ENCODE results near the gene PDZD4. TPM values are rescaled to one million over a fixed set of nuclear protein-coding genes. Genes with fewer than 3 reads are reported as not detected.

PDZD4 gene
- total RNA-seq, 4 donors from 2014 or later: 2.0 to 6.6 (median 4.2) TPM

DNA sequence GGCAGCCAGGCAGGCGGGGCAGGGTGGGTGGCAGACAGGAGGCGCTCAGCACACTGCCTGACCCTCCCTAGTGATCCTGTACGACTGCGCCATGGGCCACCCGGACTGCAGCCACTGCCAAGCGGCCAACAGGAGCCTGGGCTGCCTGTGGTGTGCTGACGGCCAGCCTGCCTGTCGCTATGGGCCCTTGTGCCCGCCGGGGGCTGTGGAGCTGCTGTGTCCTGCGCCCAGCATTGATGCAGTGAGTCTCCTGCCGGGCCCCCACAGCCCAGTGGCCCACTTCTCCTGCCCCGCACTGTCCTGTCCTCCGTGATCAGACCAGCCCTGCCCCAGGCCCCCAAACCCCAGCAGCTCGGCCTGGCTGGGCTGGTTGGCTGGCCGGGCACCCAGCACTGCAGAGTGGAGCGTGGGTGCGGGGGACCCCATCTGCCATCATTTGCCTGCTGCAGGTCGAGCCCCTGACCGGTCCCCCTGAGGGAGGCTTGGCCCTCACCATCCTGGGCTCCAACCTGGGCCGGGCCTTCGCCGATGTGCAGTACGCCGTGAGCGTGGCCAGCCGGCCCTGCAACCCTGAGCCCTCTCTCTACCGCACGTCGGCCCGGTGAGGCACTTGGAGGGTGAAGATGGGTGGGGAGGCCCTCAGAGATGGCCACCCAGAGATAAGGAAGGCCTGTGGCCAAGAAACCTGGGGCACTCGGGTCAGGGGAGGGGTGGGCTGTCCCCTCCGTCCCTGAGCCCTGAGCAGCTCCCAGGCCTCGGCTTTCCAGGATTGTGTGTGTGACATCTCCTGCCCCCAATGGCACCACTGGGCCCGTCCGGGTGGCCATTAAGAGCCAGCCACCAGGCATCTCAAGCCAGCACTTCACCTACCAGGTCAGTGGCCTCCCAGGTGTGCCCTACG, 58.7 kb downstream of the PDZD4 start:
- intact Hi-C loops (cut with DNase I; ENCODE audit: low total_unique reads): no loop called here
- no peak for TF ChIP-seq EP300 (IDR thresholded peaks at IDR 0.05; ENCODE audit: low read depth)
- no peak for TF ChIP-seq POLR2AphosphoS5 (IDR thresholded peaks at IDR 0.05)
- no peak for TF ChIP-seq POLR2A (IDR thresholded peaks at IDR 0.05)
- TF ChIP-seq, protein P1, sequence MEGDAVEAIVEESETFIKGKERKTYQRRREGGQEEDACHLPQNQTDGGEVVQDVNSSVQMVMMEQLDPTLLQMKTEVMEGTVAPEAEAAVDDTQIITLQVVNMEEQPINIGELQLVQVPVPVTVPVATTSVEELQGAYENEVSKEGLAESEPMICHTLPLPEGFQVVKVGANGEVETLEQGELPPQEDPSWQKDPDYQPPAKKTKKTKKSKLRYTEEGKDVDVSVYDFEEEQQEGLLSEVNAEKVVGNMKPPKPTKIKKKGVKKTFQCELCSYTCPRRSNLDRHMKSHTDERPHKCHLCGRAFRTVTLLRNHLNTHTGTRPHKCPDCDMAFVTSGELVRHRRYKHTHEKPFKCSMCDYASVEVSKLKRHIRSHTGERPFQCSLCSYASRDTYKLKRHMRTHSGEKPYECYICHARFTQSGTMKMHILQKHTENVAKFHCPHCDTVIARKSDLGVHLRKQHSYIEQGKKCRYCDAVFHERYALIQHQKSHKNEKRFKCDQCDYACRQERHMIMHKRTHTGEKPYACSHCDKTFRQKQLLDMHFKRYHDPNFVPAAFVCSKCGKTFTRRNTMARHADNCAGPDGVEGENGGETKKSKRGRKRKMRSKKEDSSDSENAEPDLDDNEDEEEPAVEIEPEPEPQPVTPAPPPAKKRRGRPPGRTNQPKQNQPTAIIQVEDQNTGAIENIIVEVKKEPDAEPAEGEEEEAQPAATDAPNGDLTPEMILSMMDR (IDR thresholded peaks at IDR 0.05): no peak
- H3K27me3 ChIP-seq: no peaks in the 10 kb centered on the region
- H3K9me3 ChIP-seq: no peaks in the 10 kb centered on the region
- H3K4me1 ChIP-seq: no peaks in the 10 kb centered on the region
- DNase-seq: no peak
- WGBS, 2 donors (ENCODE audit: low coverage in 1 of 2): 87% methylated on average over 28 of the region's 37 CpGs; no CpG with 5 or more reads in 1 of the 2 donors
- no peak overlapping the region for H3K4me3 ChIP-seq
- no peaks in the 10 kb centered on the region for H3K36me3 ChIP-seq
- in situ Hi-C loops (cut with MboI; ENCODE audit: low pct_ligation_motif_present in 1 of 4, low pct_unique_long_range_greater_than_20kb in 1 of 4, low sequenced_read_pairs in 3 of 4): loop anchor here in 1 of 4 donors (25.0 kb wide), 1 partner anchor 191 kb away; the partner anchor contains the start of genes HCFC1 and TMEM187
- no peak overlapping the region for H3K27ac ChIP-seq

GRCh38 chrX:153770601-153771414, 59.5 kb downstream of the PDZD4 start:
- Histone ChIP-seq H3K9me3 (no peaks in the 10 kb centered on the region), H3K4me3 (no peak overlapping the region), H3K27ac (no peak overlapping the region), H3K27me3 (no peaks in the 10 kb centered on the region), H3K36me3 (no peaks in the 10 kb centered on the region), H3K4me1 (no peaks in the 10 kb centered on the region)
- WGBS, 2 donors (ENCODE audit: low coverage in 1 of 2): 87% methylated on average over 9 of the region's 18 CpGs; no CpG with 5 or more reads in 1 of the 2 donors
- in situ Hi-C loops (cut with MboI; ENCODE audit: low pct_ligation_motif_present in 1 of 4, low pct_unique_long_range_greater_than_20kb in 1 of 4, low sequenced_read_pairs in 3 of 4) (loop anchor here in 1 of 4 donors (25.0 kb wide), 1 partner anchor 191 kb away; the partner anchor contains the start of genes HCFC1 and TMEM187), intact Hi-C loops (cut with DNase I; ENCODE audit: low total_unique reads) (no loop called here)
- TF ChIP-seq EP300 (IDR thresholded peaks at IDR 0.05; ENCODE audit: low read depth): no peak
- DNase-seq: peak; percentile 4

DNA sequence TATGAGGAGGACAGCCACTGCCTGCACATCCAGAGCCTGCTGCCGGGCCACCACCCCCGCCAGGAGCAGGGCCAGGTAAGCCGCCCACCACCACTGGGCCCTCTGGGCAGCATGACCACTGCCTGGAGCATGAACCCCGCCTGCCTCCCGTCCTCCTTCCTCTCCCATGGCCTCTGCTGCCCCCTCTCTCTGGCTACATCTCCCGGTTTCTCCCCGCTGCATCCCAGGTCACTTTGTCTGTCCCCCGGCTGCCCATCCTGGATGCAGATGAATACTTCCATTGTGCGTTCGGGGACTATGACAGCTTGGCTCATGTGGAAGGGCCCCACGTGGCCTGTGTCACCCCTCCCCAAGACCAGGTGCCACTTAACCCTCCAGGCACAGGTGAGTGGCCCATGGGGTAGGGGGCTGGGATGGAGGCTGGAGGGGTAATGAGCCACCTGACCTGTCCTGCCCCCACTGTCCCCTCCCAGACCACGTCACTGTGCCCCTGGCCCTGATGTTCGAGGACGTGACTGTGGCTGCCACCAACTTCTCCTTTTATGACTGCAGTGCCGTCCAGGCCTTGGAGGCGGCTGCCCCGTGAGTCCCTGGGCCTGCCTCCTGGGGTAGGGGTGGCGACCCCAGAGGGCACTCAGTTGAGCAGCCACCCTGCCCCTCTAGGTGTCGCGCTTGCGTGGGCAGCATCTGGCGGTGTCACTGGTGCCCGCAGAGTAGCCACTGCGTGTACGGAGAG, 60.3 kb downstream of the PDZD4 start:
- DNase-seq: peak; percentile 5
- TF ChIP-seq, protein P1 (IDR thresholded peaks at IDR 0.05): no peak
- TF ChIP-seq EP300 (IDR thresholded peaks at IDR 0.05; ENCODE audit: low read depth): no peak
- TF ChIP-seq POLR2AphosphoS5 (IDR thresholded peaks at IDR 0.05): no peak
- no peak for TF ChIP-seq POLR2A (IDR thresholded peaks at IDR 0.05)
- Histone ChIP-seq H3K27ac (no peak overlapping the region), H3K27me3 (no peaks in the 10 kb centered on the region), H3K9me3 (no peaks in the 10 kb centered on the region), H3K4me3 (no peak overlapping the region), H3K36me3 (no peaks in the 10 kb centered on the region), H3K4me1 (no peaks in the 10 kb centered on the region)
- 86% methylated on average over 25 of the region's 25 CpGs; no CpG with 5 or more reads in 1 of the 2 donors for WGBS, 2 donors (ENCODE audit: low coverage in 1 of 2)
- in situ Hi-C loops (cut with MboI; ENCODE audit: low pct_ligation_motif_present in 1 of 4, low pct_unique_long_range_greater_than_20kb in 1 of 4, low sequenced_read_pairs in 3 of 4) (loop anchor here in 1 of 4 donors (25.0 kb wide), 1 partner anchor 192 kb away; the partner anchor contains the start of genes HCFC1 and TMEM187), intact Hi-C loops (cut with DNase I; ENCODE audit: low total_unique reads) (loop anchor here (5.0 kb wide), 1 partner anchor 182 kb away; no protein-coding TSS in a partner anchor)

DNA sequence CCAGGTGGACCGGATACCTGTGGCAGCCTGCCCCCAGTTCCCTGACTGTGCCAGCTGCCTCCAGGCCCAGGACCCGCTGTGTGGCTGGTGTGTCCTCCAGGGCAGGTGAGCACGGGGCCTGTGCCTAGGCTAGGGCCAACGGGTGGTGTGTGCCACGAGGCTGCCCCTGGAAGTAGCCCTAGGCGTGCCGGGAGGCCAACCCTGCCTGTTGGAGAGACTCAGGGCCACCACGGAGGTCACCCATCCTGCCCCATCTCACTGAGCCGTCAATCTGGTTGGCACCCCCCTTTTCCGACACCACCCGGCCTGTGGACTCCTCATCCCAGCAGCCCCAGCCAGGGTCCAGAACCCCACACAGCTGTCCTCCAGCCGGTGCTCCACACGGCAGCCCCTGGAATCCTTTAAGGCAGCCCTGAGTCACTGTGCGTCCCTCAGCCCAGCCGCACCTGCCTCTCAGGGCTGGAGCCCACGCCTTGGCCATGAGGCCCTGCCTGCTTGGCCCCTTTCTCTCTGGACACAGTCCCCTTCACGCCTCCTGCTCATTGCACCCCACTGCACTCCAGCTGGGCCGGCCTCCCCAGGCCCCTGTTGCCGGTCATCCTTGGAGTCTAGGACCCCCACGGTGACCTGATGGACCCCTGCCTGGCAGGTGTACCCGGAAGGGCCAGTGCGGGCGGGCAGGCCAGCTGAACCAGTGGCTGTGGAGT, 61.0 kb downstream of the PDZD4 start:
- TF ChIP-seq EP300 (IDR thresholded peaks at IDR 0.05; ENCODE audit: low read depth) (no peak), POLR2AphosphoS5 (IDR thresholded peaks at IDR 0.05) (no peak), POLR2A (IDR thresholded peaks at IDR 0.05) (no peak)
- TF ChIP-seq, protein P1 (IDR thresholded peaks at IDR 0.05): no peak
- Histone ChIP-seq H3K4me3 (no peak overlapping the region), H3K27me3 (no peaks in the 10 kb centered on the region), H3K27ac (no peak overlapping the region), H3K4me1 (no peaks in the 10 kb centered on the region), H3K9me3 (no peaks in the 10 kb centered on the region), H3K36me3 (no peaks in the 10 kb centered on the region)
- in situ Hi-C loops (cut with MboI; ENCODE audit: low pct_ligation_motif_present in 1 of 4, low pct_unique_long_range_greater_than_20kb in 1 of 4, low sequenced_read_pairs in 3 of 4): loop anchor here in 1 of 4 donors (25.0 kb wide), 1 partner anchor 193 kb away; the partner anchor contains the start of genes HCFC1 and TMEM187
- DNase-seq: peak; percentile 5
- WGBS, 2 donors (ENCODE audit: low coverage in 1 of 2): 87% methylated on average over 22 of the region's 23 CpGs; no CpG with 5 or more reads in 1 of the 2 donors
- intact Hi-C loops (cut with DNase I; ENCODE audit: low total_unique reads): loop anchor here (5.0 kb wide), 1 partner anchor 183 kb away; no protein-coding TSS in a partner anchor

All from transverse colon (tissue), 4 donors.